Stimulated activated CD4-positive, alpha-beta T cell treated with anti-CD3 and anti-CD28 coated beads, Interleukin-1b, Interleukin-23, amount 100 ng/mL, for 1 hour (primary cell): Measurements from ENCODE around the gene RPL13.

Experiments used
- DNase-seq, 2 donors: peaks; one replicate each; pipeline ENCODE4 v3.0.0-alpha.2; 2020; ENCODE audit warnings: low read depth in 2 of 2

RPL13 gene

DNA sequence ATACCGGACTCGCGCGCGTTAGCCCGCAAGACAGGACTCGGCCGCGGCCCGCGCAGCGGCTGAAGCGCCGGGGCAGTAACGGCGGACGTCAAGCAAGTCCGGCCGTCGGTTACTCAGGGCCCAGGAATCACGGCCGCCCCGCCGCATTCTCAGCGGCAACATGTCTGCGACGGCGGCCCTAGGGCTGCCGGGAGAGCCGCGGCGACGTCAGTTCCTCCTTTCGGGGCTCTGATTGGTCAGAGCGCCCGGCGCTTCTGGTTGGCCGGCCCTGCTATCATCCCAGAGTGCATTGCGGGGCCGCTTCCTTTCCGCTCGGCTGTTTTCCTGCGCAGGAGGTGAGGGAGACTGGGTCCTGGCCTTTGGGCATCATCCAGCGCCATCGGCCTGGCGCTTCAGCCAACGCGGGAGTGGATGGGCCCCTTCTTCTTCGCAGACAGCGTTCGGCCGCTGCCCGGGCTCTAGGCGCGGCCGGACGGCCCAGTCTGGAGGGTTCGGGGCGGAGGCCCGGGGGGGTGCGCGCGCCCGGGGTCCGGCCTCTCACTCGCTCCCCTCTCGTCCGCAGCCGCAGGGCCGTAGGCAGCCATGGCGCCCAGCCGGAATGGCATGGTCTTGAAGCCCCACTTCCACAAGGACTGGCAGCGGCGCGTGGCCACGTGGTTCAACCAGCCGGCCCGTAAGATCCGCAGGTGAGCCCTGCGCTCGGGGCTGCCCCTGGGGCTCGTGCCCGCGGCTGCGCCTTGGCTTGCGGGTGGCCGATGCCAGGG, at the start of gene RPL13:
TSS of gene RPL13 (plus strand) at position 305 of the 764 bp plus-strand sequence. CDS start at position 583, 278 bp downstream.
- peak; percentile 80 to 82 for DNase-seq

DNA sequence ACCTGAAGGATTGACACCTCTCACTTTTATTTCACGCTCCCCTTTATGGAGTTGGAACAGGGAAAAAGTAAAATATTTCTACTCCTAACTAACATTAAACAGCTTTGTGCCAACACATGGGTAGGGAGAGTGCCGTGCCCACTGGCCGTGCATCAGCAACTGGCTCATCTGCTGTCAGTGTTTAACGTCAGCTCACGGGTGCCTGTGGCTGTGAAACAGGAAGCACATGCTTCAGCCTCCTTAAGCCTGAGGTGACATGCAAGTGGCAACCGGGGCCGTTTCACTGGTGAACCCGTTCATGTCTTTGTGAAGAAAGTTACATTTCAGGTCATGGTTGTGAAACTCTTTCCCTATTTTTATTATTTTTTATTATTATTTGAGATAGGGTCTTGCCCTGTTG, 49.1 kb upstream of the RPL13 start:
- DNase-seq, result no peak

DNA sequence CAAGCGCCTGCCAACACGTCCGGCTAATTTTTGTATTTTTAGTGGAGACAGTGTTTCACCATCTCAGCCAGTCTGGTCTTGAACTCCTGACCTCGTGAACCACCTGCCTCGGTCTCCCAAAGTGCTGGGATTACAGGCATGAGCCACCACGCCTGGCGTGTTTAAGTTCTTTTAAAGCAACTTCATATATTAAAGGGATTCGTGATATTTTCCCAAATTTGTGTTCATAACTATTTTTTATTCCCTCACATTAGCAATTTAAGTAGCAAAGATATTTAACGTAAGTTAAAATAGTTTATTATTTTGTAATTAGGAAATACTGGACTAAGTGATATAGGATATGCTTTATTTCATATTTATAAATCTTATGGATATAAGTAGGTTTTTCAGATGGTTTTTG, 48.0 kb upstream of the RPL13 start:
- no peak for DNase-seq

DNA sequence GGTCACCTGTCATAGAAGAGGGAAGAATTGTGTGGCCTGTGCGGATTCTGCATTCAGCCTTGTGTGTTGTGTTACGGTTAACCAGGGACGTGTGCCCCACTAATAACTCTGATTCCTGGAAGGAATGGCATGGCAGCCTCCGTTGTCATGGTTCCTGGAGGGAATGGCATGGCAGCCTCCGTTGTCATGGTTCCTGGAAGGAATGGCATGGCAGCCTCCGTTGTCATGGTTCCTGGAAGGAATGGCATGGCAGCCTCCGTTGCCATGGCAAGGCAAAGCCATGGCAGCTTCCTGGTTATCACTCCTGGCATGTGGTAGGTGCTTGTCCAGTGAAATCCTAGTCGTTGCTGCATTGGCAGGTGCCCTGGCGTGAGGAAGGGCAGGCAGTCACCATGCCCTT, 43.4 kb upstream of the RPL13 start:
- no peak for DNase-seq

DNA sequence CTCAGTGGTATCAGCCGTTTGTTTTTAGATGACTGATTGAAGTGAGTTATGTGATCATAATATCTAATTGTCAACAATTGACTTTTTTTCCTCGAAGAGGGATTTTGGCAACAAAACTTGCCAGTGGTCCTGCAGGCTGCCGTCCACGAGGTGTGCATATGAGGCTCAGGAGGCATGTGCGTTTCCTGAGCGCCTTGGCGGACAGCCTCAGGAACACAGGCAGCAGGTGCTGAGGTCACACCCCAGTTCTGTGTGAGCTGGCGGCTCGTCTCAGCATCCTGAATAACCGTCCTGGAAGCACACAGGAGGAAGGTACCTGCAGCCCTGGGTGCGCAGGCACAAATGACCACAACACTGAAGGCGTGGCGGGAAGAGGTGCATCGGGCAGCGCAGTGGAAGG, 40.6 kb upstream of the RPL13 start:
- DNase-seq, result no peak

DNA sequence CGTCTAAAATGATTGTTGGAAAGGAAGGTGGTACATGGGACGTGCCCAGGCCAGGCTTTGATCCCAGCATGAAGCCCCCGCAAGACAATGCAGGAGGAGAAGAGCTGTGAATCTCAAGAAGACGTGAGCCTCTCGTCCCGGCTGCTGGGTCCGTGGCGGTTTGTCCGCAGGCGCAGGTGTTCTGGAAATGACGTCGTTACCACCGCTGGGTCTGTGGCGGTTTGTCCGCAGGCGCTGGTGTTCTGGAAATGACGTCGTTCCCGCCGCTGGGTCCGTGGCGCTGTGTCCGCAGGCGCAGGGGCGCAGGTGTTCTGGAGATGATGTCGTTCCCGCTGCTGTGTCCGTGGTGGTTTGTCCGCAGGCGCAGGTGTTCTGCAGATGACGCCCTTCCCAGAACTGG, 38.2 kb upstream of the RPL13 start:
- no peak for DNase-seq

DNA sequence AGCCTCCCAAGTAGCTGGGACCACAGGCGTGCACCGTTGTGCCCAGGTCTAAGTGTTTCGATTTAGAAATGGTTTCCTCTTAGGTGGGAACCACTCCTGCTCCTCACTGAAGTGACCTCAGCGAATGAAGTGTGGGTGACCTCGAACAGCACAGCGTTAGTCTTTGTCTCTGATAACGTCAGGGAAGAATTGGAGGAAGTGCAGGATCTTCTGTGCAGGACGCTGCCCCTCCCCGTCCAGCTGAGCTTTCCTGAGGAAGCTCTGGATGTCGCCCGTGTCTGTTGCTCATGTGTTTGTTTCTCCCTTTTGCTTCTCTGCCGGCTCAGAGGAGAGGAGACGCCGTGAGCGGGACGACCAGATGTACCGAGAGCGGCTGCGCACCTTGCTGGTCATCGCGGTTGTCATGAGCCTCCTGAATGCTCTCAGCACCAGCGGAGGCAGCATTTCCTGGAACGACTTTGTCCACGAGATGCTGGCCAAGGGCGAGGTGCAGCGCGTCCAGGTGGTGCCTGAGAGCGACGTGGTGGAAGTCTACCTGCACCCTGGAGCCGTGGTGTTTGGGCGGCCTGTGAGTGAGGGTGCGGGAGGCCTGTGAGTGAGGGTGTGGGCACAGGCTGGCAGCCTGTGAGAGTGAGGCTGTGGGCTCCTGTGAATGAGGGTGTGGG, 36.7 kb upstream of the RPL13 start:
- DNase-seq, result no peak

DNA sequence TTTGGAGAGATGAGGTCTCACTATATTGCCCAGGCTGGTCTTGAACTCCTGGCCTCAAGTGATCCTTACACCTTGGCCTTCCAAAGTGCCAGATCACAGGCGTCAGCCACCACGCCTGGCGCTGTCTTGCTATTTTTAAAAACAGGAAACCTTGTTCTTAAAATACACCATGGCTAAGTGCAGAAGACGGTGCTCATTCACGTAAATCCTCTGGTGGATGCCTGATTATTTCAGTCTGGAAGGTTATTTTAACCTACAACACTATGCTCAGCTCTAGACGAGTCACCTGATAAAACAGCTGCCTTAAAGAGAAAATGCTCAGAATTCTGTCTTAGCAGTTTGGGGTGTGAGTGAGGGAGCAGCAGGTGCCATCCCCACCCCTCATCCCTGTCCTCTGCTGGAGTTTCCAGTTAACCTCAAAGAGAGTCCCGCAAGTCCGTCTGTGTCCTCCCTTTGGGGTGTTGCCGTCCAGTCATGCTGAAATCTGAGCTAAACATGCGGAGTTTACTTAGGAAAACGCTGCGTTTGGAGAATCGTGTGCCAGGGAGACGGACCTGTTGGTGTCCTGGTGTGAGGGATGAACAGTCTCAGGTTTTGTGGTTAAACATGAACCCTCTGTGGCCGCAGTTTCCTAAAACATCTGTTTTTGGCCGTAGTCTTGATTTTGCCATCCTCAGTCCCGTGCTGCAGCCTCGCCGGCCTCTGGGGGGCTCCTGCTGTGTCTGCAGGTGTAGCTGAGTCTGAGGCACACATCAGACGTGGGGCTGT, 35.2 kb upstream of the RPL13 start:
- no peak for DNase-seq

DNA sequence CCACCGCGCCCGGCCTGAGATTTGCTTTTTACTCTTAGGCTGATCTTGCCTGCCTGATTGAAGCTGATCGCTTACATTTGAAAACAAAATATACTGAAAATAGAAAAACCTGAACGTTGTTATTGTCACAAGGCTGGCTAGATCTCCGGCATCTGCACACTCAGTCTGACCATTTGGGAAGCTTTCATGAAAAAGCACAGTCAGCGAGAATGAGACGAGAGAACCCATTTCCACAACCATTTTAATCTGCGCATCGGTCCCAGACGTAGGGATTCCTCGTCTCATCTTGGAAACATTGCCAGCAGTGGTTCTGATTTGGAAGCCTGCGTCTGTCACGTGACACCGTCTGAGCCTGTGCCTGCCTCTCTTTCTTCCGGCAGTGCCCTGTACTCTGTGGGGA, 31.4 kb upstream of the RPL13 start:
- DNase-seq, result no peak

DNA sequence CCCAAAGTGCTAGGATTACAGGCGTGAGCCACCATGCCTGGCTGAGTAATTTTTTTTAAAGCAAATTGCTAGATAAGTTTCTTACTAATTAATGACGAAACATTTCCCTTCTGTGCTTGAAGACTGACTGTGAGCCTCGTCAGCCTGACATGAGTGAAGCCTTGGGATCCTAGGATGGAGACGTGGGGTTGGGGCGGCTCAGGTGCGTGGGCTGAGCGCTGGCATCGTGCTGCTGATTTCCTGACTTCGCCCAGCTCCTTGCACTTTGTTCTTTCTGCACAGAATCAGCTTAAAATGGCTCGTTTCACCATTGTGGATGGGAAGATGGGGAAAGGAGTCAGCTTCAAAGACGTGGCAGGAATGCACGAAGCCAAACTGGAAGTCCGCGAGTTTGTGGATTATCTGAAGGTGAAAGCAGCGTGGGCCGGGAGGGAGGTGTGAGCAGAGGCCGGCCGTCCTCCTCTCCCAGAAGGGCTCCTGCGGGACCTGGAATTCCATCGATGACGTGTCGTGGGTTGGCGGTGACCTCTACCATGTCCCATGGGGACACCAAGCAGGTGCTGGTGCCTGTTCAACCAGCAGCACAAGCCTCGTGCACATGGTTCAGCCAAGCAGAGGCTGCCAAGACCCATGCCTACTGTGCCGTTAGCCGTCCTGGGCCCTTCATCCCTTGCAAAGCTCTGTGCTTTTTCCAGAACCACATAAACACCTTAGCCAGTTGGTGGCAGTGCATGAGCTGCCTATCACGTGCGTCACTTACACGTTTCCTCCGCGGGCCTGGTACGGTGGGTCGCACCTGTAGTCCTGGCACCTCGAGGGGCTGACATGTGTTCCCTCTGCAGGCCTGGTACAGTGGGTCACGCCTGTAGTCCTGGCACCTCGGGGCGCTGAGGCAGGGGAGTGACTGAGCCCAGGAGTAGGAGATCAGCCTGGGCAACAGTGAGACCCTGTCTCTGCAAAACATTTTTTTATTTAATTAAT, 29.8 kb upstream of the RPL13 start:
- no peak for DNase-seq

DNA sequence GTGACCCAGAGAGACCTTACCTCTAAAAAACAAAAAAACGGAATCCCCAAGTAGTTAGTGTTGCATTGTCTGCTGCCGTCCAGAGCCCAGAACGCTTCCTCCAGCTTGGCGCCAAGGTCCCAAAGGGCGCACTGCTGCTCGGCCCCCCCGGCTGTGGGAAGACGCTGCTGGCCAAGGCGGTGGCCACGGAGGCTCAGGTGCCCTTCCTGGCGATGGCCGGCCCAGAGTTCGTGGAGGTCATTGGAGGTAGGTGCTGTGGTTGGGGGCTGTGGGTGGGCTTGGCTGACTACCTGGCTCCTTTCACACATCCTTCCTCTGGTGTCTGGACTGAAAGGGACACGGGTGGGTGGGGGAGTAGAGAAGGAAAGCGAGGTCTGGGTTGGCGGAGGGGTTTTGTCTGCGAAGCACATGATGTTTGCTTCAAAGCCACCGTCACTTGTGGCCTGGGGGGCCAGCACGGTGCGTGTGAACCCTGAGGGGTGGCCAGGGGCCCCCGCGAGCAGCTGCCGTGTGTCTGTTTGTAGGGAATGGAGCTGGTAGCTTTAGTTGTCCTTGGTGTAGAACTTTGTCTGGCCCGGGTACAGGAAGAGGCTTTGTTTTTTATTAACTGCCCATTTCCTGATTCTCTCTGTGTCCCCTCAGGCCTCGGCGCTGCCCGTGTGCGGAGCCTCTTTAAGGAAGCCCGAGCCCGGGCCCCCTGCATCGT, 28.5 kb upstream of the RPL13 start:
- DNase-seq, result no peak

DNA sequence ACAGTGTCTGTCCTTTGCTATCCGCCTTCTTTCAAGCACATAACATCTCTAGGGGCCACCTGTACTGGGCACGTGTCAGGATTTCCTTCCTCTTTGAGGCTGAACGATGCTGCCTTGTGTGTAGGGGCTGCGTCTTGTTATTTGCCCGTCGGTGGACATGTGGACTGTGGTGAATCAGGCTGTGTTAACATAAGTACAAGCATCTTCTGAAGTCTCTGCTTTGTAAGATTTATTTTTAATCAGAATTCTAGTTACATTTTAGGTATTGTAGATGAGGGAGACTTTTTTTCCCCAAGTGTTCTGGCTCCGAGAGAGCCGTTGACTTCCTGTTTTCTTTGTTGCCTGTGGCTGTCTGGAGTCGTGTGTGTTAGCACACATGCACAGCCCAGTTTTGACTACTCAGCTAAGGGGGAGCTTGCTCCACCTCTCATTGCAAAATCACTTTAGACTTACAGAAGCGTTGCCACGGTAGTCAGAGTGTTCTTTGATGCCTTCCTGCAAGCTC, 26.2 kb upstream of the RPL13 start:
- DNase-seq, result peak in 1 of 2 donors; percentile 11

DNA sequence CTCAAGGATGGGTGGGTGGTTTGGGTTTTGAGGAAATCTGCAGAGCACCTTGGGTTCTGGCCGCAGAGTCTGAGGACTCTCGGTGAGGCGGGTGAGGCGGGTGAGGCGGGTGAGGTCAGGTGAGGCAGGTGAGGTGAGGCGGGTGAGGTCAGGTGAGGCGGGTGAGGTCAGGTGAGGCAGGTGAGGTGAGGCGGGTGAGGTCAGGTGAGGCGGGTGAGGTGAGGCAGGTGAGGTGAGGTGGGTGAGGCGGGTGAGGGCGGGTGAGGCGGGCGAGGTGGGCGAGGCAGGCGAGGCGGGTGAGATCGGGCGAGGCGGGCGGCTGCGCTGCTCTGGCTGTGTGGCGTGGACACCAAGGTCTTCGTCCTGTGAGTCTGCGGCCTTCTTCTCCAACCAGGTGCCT, 24.1 kb upstream of the RPL13 start:
- no peak for DNase-seq

DNA sequence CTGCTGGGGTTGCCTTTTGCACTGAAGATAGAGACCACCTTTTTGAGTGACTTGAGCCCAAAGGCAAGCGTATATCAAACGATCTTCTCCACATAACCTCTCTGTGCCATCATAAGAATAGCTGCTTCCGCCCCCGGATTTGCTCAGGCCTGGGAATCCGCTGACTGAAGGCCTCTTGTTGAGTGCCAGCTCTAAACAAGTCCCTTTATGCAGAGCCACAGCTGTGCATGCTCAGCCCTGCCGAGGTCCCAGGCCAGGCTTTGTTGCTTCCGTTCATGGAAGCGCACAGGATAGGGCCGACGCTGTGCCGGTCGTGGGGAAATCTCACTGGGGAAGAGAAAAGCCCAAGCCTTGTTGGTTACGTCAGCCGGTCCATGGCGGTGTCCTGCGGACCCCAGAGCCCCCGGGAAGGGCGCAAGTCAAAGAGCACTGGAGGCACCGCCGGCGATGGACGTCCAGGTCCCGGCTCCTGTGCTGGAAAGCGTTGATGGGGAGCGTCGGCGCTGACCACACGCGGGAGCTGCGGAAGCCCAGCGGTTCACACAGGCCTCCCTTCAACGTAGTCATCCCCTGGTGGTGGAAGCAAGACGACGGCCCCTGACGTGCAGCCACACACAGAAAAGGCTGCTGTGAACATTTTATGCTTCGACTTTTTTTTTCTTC, 23.5 kb upstream of the RPL13 start:
- no peak for DNase-seq

DNA sequence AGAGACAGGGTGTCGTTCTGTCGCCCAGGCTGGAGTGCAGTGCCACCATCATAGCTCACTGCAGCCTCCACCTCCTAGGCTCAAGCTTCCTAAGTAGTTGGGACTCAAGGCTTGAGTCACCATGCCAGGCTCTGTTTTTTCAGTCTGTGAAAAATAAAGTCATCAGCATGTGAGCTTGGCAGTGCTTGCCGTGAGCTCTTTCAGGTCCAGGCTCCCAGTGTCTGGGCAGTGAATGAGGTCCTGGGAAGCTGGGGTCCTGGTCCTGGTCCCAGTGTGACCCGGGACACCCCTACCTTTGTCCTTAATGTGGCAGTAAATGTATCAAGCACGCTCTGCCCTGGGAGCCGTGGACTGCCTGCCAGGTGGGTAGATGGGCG, 22.9 kb upstream of the RPL13 start:
- no peak for DNase-seq

DNA sequence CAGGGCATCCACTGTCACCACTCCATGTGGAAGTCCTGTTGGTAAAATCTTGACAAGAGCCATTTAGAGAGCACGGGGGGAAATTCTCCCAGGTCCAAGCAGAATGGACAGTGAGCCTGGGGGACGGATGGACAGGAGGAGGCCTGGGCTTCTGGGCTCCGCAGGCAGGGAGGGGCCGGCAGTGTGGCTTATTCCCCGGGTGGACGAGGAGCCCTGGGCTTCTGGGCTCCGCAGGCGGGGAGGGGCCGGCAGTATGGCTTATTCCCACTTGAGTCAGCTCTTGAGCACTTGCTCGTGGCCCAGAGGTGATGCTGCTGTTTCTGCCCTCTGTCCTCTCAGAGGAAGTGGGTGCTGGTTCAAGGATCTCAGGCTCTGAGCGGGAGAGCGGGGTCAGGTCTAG, 22.2 kb upstream of the RPL13 start:
- DNase-seq, result no peak

DNA sequence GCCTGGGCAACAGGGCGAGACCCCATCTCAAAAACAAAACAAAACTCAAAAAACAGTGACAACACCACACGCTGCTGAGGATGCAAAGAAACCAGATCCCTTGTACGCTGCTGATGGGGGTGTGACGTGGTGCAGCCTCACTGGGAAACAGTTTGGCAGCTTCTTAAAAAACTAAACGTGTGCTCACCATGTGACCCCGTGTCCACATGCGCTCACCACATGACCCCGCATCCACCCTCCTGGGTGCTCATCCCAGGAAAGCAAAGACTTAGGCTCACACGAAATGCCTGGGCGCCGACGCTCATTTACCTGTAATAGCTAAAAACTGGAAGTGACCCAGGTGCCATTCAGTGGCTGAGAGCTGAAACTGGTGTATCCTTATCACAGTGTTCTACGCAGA, 19.9 kb upstream of the RPL13 start:
- DNase-seq, result no peak

DNA sequence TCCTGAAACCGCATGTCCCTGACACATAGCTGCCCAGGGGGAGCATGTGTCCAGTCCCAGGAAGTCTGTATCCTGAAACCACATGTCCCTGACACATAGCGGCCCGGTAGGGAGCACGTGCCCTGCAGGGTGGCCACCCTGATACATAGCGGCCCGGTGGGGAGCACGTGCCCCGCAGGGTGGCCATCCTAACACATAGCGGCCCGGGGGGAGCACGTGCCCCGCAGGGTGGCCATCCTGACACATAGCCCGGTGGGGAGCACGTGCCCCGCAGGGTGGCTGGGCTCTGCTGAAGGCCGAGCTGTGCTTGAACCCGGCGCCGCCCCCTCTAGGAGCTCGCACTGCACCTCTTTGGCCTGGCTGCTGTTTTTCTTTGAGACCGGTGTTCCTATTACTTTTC, 18.7 kb upstream of the RPL13 start:
- no peak for DNase-seq

DNA sequence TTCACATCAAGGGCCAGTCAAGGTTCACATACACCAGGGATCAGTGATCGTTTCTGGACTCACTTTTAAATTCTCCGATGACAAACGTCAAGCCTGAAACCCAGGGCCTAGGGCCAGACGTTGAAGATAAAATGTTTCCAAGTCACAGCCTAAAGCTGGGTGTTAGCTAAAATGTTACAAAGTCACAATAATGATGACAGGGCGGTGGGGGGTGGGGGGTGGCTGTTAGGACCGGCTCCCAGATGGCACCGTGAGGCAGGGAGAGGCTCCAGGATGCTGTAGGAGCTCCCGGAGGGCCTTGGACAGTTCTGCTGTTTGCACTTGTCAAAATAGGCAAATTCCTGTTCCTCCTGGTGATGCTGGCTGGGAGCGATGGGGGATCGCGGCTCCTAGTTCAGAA, 16.4 kb upstream of the RPL13 start:
- no peak for DNase-seq

DNA sequence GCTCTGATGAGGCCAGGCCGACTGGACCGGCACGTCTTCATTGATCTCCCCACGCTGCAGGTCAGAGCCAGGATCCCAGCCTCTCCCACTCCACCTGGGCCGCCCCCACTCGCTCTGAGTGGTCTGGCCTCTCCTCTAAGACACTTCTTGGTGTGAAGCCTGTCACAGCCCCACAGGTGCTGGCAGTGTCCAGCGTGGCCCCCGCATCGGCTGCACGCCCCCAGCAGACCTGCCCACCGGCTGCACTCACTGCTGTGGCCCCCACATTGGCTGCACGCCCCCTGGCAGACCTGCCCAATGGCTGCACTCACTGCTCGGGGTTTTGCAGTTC, 15.8 kb upstream of the RPL13 start:
- no peak for DNase-seq
